GM19193 (cell line): ENCODE results near the gene CTIF.

ENCODE experiments used
- POLR2A ChIP-seq: IDR thresholded peaks from 4 replicates; pipeline ENCODE4 v1.6.1; 2011; ENCODE audit not compliant: insufficient read depth, insufficient read length; ENCODE audit errors: extremely low read depth

Gene CTIF

DNA sequence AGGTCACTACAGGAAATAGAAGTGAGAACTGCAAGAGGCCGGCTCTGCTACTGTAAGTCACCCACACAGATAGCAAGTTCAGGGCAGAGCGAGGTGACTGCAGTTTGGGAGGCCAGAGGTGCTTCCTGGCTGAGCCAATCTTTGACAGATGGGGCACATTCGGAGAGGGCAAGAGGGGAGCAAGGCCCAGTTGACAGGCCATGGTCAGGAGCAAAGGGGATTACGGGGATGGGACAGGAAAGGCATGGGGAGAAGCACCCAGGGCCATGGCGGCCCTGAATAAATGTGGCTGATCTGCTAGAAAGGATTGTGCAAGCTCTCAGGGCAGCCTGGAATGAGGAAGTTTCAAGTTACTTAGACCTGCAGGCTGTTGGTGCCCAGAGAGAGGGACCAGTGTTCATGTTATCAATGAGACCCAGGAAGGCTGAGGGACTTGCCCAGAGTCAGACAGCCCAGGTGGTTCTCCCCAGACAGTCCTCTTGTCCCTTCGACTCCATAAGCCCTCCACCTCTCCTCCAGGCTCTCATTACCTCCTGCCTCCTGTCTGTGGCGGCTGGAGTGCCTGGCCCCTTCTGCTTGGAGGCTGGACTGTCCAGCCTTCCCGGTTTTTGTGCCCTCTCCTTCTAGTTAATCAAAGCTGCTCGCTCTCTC, 123.3 kb downstream of the CTIF start:
- TF ChIP-seq POLR2A, result no peak

DNA sequence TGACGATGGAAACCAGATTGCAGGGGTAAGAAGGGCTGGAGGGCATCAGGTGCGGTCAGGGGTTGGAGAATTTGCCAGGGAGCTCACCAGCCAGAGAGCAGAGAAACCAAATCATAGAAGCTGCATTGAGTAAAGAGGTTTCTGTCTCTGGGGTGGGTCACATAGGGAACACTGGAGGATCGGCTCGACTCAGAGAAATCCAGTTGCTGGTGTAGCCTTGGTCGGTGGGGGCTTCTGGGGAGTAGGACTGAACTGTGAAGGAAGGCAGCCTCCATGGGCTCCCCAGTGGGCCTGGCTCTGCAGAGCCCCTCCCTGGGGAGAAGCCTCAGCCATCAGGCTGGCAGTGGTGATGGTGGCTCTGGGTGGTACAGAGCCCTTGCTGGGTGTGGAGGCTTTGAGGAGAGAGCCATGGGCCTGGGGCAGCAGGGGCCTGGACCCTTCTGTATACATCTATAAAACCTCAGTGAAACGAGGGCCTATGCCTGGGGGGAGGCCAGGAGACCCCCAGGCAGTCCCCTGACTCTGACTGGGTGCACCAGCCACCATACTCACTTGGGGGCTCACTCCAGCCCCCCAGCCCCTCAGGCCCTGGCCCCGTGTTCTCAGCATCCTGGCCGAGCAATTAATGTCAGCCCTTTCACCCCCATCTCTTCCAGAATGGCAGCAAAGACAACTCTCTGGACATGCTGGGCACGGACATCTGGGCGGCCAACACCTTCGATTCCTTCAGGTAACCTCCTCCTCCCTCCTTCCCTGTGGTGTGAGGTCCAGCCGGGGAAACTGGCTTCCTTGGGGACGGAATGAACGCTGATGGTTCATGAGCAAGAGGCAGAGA, 124.5 kb downstream of the CTIF start:
- TF ChIP-seq POLR2A, result no peak

DNA sequence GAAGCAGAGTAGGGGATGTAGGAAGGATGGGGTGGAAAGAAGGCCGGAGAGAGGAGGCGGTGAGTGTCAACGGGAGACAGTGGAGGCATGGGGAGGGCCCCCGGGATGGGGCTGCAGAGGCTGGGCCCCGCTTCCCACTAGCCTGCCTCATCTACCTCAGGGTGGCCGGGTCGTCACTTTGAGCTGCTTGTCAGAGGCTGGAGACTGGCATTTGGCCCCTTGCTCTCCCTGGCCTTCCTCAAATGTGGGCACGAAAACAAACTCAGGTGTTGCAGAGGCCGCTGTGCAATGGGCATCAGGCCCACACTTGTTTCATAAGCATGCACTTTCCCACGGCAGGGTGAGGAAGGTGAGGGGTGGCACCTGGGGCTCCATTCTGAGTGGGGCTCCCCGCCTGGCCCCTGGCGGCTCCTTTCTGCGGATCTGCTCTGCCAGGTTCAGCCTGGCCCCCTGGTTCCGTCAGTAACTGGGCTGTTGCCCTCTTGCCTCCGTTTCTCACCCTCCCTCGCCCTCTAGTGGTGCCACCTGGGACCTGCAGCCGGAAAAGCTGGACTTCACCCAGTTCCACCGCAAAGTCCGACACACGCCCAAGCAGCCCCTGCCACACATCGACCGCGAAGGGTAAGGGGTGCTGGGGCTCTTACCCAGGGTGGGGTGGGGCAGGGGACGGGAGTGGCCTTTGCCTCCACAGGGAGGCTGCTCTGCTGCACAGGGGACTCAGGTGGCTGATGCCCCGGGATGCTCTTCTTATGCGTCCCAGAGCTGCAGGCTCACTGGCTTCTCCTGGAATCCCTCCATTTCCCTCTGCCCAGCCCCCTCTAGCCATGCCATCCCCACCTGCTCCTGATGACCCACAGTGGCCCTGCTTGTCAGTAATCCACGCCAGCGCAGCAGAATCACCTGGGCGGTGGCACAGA, 125.4 kb downstream of the CTIF start:
- TF ChIP-seq POLR2A, result no peak

DNA sequence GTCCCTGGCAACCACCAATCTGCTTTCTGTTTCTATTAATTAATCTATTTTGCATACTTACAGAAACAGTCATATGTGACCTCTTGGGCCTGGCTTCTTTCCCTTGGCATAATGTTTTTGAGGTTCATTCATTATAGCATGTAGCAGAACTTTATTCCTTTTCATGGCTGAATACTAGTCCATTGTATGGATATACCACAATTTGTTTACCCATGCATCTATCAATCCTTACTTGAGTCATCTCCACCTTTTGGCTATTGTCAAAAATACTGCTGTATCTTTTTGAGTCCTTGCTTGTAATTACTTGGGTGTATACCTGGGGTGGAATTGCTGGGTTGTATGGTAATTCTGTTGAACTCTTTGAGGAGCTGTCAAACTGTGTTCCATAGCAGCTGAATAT, 126.8 kb downstream of the CTIF start:
- TF ChIP-seq POLR2A, result no peak

DNA sequence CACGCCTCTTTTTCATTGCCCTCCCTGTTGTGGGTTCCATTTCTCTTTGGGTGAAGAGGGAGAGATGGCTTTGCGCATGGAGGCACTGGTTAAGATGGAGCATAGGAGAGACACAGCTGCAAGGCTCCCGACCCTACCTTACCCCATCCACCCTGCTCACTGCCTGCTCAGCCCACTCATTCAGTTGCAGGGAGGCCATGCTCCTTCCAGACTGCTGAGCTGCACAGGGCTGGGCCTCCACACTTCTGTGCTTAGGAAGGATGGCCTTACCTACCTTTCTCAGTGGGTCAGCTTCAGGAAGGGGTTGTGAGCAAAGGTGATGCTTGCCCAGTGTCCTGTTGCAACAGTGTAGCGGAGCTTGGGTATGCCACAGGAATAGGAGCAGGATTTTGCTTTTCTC, 127.8 kb downstream of the CTIF start:
- TF ChIP-seq POLR2A, result no peak

DNA sequence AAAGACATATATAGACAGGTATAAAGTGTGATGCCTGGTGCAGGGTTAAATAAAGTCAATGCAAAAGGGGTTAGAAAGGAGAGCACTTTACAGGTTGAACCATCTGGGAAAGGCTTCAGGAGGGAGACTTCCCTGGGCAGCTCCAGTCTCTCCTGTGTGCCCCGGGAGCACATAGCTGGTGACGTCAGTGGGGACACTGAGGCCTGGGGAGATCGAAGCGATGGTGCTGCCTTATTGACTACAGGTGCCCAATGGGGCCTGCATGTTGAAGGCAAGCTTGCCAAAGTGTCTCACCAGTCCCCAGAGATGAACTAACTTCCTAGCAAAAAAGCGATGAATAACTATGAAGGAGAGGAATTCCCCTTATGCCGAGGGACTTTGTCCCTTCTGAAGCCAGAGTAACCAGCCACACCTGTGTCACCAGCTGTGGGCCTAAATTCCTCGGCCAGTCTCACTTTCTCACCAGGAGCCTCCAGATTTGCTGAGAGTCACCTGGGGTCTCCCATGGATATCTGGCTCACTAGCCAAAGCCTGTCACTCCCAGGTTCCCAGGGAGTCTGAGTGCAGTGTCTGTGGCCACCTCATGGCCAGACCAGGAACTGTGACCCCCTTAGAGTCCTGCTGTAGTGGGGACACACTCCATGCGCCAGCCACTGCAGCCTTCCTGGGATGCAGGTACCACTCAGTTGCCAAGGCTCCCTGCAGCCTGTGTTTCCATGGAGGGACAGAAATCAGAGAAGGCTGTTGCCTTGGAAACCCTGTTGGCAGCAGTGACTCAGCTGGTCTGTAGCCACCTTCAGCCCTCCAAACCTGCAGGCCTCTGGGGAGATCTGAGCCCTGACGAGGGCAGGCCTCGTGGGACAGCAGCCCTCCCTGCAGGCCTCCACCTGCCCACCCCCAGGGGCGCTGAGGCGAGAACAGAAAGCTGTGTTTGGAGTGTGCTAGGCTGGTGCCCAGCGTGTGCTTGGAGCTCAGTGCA, 128.7 kb downstream of the CTIF start:
- no peak for TF ChIP-seq POLR2A

DNA sequence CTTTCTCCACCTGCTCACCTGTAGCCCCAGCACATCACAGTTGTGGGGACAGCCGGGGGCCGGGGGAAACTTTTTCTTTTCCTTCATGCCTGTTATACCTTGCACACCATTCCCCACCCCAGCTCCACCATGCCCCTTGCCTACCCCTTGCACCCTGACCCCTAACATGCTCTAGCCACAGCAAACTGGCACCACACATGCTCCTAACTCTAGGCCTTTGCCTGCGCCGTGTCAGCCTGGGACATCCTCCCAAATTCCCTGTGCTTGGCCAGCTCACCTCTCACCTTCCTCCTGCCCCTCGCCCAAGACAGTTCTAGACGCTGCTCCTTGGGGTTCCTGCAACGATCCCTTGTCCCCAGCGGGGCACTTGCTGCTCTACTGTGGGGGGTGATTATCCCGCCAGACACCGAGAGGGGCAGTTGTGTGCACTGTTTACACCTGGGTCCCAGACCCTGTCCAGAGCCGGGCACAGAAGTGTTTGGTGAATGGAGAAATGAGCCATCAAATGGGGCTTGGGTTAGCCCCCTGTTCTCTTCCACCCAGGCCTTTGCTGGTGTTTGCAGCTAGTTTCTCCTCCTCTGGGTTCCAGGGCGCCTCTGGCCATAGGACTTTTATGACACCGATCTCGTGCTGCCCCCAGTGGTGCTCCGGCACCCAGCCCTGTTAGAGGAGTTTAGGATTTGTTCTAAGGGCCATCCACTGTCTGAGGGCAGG, 129.8 kb downstream of the CTIF start:
- no peak for TF ChIP-seq POLR2A

DNA sequence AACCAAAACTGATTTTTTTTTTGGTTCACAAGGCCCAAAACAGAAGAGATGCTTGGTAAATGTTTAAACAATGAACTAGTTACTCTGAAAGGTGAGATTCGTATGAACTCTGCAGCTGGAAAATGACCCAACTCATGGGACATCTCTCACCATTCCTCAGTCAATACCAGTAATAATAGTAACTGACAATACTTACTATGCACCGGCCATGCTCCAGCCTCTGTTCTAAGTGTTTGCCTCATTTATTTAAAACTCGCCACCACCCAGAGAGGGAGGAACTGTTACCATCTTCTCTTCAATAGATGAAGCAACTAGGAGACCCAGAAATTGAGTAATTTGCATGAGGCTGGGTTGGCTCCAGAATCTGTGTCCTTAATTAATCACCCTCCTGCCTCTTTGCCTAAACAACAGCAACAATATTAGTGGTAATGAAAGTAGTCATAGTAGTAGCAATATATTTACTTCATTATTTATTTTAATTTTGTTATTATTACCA, 130.4 kb downstream of the CTIF start:
- no peak for TF ChIP-seq POLR2A

DNA sequence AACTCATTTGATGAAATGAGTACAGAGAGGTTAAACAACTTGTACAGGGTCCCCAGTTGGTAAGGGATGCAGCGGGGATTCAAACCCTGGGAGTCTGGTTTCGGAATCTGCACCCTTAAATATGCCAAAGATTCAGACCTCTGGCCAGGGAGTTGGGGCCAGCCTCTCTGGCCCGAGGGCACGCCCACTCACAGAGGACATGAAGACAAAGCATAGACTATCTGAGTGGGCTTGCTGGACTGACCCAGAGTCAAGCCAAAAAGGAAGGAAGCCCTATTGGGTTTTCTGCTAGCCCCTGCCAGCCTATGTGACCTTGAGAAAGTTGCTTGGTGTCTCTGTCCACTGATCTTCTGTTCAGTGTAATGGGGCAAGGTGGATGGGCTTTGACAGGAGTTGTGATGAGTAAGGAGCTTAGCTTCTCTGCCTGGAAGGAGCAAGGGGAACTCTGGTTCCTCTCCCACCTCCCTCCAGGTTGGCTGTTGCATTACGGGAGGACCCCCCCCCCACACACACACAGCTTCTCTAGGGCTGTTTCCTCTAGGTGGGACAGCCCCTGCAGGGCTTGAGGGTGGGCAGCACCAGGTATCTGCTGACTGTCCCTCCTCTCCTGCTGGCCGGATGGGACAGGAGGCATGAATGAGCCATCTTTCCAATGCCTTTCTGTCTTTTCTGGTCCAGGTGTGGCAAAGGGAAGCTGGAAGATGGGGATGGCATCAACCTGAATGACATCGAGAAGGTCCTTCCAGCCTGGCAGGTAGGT, 131.3 kb downstream of the CTIF start:
- no peak for TF ChIP-seq POLR2A

DNA sequence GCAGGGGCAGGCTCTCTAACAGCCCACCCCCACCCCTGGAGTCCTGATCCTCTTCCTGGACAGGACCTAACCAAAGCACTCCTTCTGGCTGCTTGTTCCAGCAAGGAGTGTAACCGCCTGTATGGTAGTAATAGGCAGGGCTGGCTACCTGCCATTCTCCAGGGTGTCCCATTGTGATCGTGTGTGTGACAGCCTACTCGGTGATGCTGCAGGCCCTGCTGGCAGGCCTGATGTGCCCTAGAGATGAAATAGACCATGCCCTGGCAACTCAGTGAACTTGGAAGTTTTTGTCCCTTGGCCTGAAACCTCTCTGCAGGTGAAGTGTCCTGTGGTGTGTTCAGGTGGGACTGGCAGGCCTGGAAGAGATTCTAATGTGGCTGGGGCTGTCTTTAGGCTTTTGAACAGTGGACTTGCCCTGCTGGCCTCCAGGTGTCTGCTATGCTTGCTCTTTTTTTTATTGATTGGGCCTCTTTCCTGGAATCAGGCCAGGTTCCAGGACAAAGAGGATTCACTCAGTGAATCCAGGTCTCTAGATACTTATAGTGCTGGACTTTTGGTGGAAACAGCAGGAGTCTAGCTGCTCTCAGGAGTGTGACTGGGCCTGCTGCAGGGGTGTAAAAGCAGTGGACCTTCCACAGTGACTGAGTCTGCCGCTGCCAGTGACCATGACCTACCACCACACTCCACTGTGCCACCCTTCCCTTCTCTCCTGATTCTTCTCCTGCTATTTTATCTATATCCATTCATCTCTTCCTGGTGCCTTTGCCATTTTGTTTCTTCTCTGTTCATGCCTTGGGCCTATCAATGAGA, 132.1 kb downstream of the CTIF start:
- TF ChIP-seq POLR2A, result no peak

DNA sequence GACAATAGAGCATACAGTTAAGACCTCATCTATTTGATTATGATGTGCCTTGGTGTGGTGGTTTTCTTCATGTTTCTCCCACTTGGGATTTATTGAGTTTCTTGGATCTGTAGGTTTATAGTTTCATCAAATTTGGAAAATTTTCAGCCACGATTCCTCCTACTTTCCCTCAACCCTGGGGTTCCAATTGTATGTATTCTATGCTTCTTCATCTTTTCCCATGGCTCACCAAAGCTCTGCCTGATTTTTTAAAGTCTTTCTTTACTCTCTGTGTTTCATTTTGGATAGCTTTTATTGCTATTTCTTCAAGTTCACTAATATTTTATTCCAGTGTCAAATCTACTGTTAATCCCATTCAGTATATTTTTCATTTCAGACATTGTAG, 132.7 kb downstream of the CTIF start:
- TF ChIP-seq POLR2A, result no peak
